PC-9 (cell line): Measurements from ENCODE around the gene CYP3A7.
"Not testable (repeated sequence)": the region's sequence is repeated elsewhere in the genome, so short reads cannot be mapped to it uniquely, and the experiment has no call there.

Source experiments
- CTCF ChIP-seq: fragments of 200-600 bp; sonication (generic); conservative IDR thresholded peaks from 2 replicates; pipeline ENCODE4 v1.6.1; 2017; ENCODE audit warnings: mixed run types, antibody characterized with exemption, mild to moderate bottlenecking, moderate library complexity
- EZH2 ChIP-seq: fragments of 200-600 bp; sonication (generic); IDR thresholded peaks from 2 replicates; pipeline ENCODE4 v1.8.0; 2017; ENCODE audit warnings: antibody characterized with exemption, low read depth

- not testable (repeated sequence) for TF ChIP-seq CTCF, EZH2
These were observed 16.5 kb upstream of the CYP3A7 start for GRCh38 chr7:99751322-99752052.
